ENCODE data around the gene FAM168A.

FAM168A gene

GRCh38 chr11:73559743-73560142 lies 38.2 kb downstream of the FAM168A start:
- Mint-ChIP-seq H3K4me1 (ENCODE audit: low read depth) (peaks cover 27% of the 10 kb centered on the region), H3K9me3 (no peaks in the 10 kb centered on the region), H3K4me3 (no peak overlapping the region), H3K27me3 (no peaks in the 10 kb centered on the region), H3K27ac (no peak overlapping the region), H3K36me3 (ENCODE audit: low read depth) (peaks cover 7% of the 10 kb centered on the region)
- intact Hi-C loops (cut with micrococcal nuclease): no loop called here

GRCh38 chr11:73556966-73557365 lies 40.9 kb downstream of the FAM168A start:
- Mint-ChIP-seq H3K4me1 (ENCODE audit: low read depth) (peaks cover 20% of the 10 kb centered on the region), H3K27me3 (no peaks in the 10 kb centered on the region), H3K9me3 (no peaks in the 10 kb centered on the region), H3K36me3 (ENCODE audit: low read depth) (peaks cover 7% of the 10 kb centered on the region), H3K27ac (no peak overlapping the region), H3K4me3 (no peak overlapping the region)
- intact Hi-C loops (cut with micrococcal nuclease): no loop called here

- H3K27ac Mint-ChIP-seq: no peak overlapping the region
- no peaks in the 10 kb centered on the region for H3K9me3 Mint-ChIP-seq
- no peak overlapping the region for H3K4me3 Mint-ChIP-seq
- no peaks in the 10 kb centered on the region for H3K27me3 Mint-ChIP-seq
- peaks cover 7% of the 10 kb centered on the region for H3K36me3 Mint-ChIP-seq (ENCODE audit: low read depth)
- intact Hi-C loops (cut with micrococcal nuclease): no loop called here
- peaks cover 26% of the 10 kb centered on the region for H3K4me1 Mint-ChIP-seq (ENCODE audit: low read depth)
Observed at GRCh38 chr11:73555615-73556014, 42.3 kb downstream of the FAM168A start.

GRCh38 chr11:73554671-73555320 lies 43.1 kb downstream of the FAM168A start:
- H3K27ac Mint-ChIP-seq: peak overlapping the region; percentile 46
- H3K4me1 Mint-ChIP-seq (ENCODE audit: low read depth): peaks cover 24% of the 10 kb centered on the region
- H3K4me3 Mint-ChIP-seq: no peak overlapping the region
- intact Hi-C loops (cut with micrococcal nuclease): no loop called here
- H3K36me3 Mint-ChIP-seq (ENCODE audit: low read depth): peaks cover 7% of the 10 kb centered on the region
- no peaks in the 10 kb centered on the region for H3K9me3 Mint-ChIP-seq
- no peaks in the 10 kb centered on the region for H3K27me3 Mint-ChIP-seq

GRCh38 chr11:73553266-73553665 lies 44.6 kb downstream of the FAM168A start:
- intact Hi-C loops (cut with micrococcal nuclease): no loop called here
- H3K9me3 Mint-ChIP-seq: no peaks in the 10 kb centered on the region

GRCh38 chr11:73551677-73552076 lies 46.2 kb downstream of the FAM168A start:
- H3K36me3 Mint-ChIP-seq (ENCODE audit: low read depth): peaks cover under 1% of the 10 kb centered on the region
- H3K27ac Mint-ChIP-seq: no peak overlapping the region
- H3K4me1 Mint-ChIP-seq (ENCODE audit: low read depth): peaks cover 40% of the 10 kb centered on the region

More at GRCh38 chr11:73553266-73553665, 44.6 kb downstream of the FAM168A start:
- Mint-ChIP-seq H3K27ac (no peak overlapping the region), H3K4me1 (ENCODE audit: low read depth) (peaks cover 25% of the 10 kb centered on the region), H3K36me3 (ENCODE audit: low read depth) (peaks cover 7% of the 10 kb centered on the region), H3K4me3 (no peak overlapping the region), H3K27me3 (no peaks in the 10 kb centered on the region)

GRCh38 chr11:73549376-73549775 lies 48.5 kb downstream of the FAM168A start:
- Mint-ChIP-seq H3K4me3 (no peak overlapping the region), H3K4me1 (ENCODE audit: low read depth) (peaks cover 36% of the 10 kb centered on the region), H3K36me3 (ENCODE audit: low read depth) (no peaks in the 10 kb centered on the region), H3K27me3 (no peaks in the 10 kb centered on the region), H3K27ac (no peak overlapping the region), H3K9me3 (no peaks in the 10 kb centered on the region)
- intact Hi-C loops (cut with micrococcal nuclease): no loop called here

More at GRCh38 chr11:73551677-73552076, 46.2 kb downstream of the FAM168A start:
- intact Hi-C loops (cut with micrococcal nuclease): no loop called here
- H3K27me3 Mint-ChIP-seq: no peaks in the 10 kb centered on the region
- no peak overlapping the region for H3K4me3 Mint-ChIP-seq
- no peaks in the 10 kb centered on the region for H3K9me3 Mint-ChIP-seq

GRCh38 chr11:73547706-73548595 lies 50.0 kb downstream of the FAM168A start:
- intact Hi-C loops (cut with micrococcal nuclease): no loop called here
- no peaks in the 10 kb centered on the region for H3K36me3 Mint-ChIP-seq (ENCODE audit: low read depth)
- no peaks in the 10 kb centered on the region for H3K27me3 Mint-ChIP-seq
- H3K4me3 Mint-ChIP-seq: no peak overlapping the region
- H3K9me3 Mint-ChIP-seq: no peaks in the 10 kb centered on the region
- no peak overlapping the region for H3K27ac Mint-ChIP-seq
- H3K4me1 Mint-ChIP-seq (ENCODE audit: low read depth): peaks cover 39% of the 10 kb centered on the region

GRCh38 chr11:73542175-73542574 lies 55.7 kb downstream of the FAM168A start:
- H3K36me3 Mint-ChIP-seq (ENCODE audit: low read depth): no peaks in the 10 kb centered on the region
- H3K9me3 Mint-ChIP-seq: no peaks in the 10 kb centered on the region
- no peaks in the 10 kb centered on the region for H3K27me3 Mint-ChIP-seq
- peaks cover 53% of the 10 kb centered on the region for H3K4me1 Mint-ChIP-seq (ENCODE audit: low read depth)
- intact Hi-C loops (cut with micrococcal nuclease): no loop called here
- H3K27ac Mint-ChIP-seq: peak overlapping the region; percentile 16
- H3K4me3 Mint-ChIP-seq: no peak overlapping the region

- Mint-ChIP-seq H3K36me3 (ENCODE audit: low read depth) (no peaks in the 10 kb centered on the region), H3K27me3 (no peaks in the 10 kb centered on the region), H3K4me3 (no peak overlapping the region), H3K9me3 (no peaks in the 10 kb centered on the region), H3K27ac (no peak overlapping the region), H3K4me1 (ENCODE audit: low read depth) (peaks cover 43% of the 10 kb centered on the region)
- intact Hi-C loops (cut with micrococcal nuclease): no loop called here
Observed at GRCh38 chr11:73539506-73540084, 58.3 kb downstream of the FAM168A start.

GRCh38 chr11:73538381-73538872 lies 59.5 kb downstream of the FAM168A start:
- Mint-ChIP-seq H3K27me3 (no peaks in the 10 kb centered on the region), H3K4me1 (ENCODE audit: low read depth) (peaks cover 43% of the 10 kb centered on the region), H3K4me3 (peak overlapping the region; percentile 18), H3K9me3 (no peaks in the 10 kb centered on the region), H3K27ac (peak overlapping the region; percentile 70), H3K36me3 (ENCODE audit: low read depth) (no peaks in the 10 kb centered on the region)
- intact Hi-C loops (cut with micrococcal nuclease): no loop called here

- H3K27me3 Mint-ChIP-seq: no peaks in the 10 kb centered on the region
- no peak overlapping the region for H3K4me3 Mint-ChIP-seq
- intact Hi-C loops (cut with micrococcal nuclease): no loop called here
- H3K36me3 Mint-ChIP-seq (ENCODE audit: low read depth): no peaks in the 10 kb centered on the region
- peak overlapping the region; percentile 70 for H3K27ac Mint-ChIP-seq
- H3K4me1 Mint-ChIP-seq (ENCODE audit: low read depth): peaks cover 41% of the 10 kb centered on the region
- H3K9me3 Mint-ChIP-seq: no peaks in the 10 kb centered on the region
Observed at GRCh38 chr11:73537969-73538368, 59.9 kb downstream of the FAM168A start.

- Mint-ChIP-seq H3K27ac (peak overlapping the region; percentile 6), H3K9me3 (no peaks in the 10 kb centered on the region), H3K36me3 (ENCODE audit: low read depth) (no peaks in the 10 kb centered on the region), H3K4me1 (ENCODE audit: low read depth) (peaks cover 30% of the 10 kb centered on the region), H3K27me3 (no peaks in the 10 kb centered on the region), H3K4me3 (no peak overlapping the region)
- intact Hi-C loops (cut with micrococcal nuclease): no loop called here
Observed at GRCh38 chr11:73536961-73537360, 61.0 kb downstream of the FAM168A start.

GRCh38 chr11:73532310-73532709 lies 65.6 kb downstream of the FAM168A start:
- peaks cover 15% of the 10 kb centered on the region for H3K4me1 Mint-ChIP-seq (ENCODE audit: low read depth)
- H3K9me3 Mint-ChIP-seq: no peaks in the 10 kb centered on the region
- intact Hi-C loops (cut with micrococcal nuclease): no loop called here
- H3K36me3 Mint-ChIP-seq (ENCODE audit: low read depth): no peaks in the 10 kb centered on the region
- no peak overlapping the region for H3K27ac Mint-ChIP-seq
- H3K4me3 Mint-ChIP-seq: no peak overlapping the region
- no peaks in the 10 kb centered on the region for H3K27me3 Mint-ChIP-seq
